Caco-2 (cell line): ENCODE measurements around the gene COPS7A. TPM values are rescaled to one million over a fixed set of nuclear protein-coding genes. Genes with fewer than 3 reads are reported as not detected.
"Not testable (repeated sequence)": the region's sequence is repeated elsewhere in the genome, so short reads cannot be mapped to it uniquely, and the experiment has no call there.

Experiments
- BruUV-seq: library from RNA; stranded (reverse); fragments of 400-500 nt; replicated peaks from 2 replicates; lab custom pipeline; 2021; lab: Mats Ljungman, UMichigan
- CTCF ChIA-PET: fragments of 300-600 bp; sonication (Branson Sonifier 250); formaldehyde crosslinking; loops from one replicate; lab custom pipeline; 2022; ENCODE audit warnings: antibody characterized with exemption; lab: Charles Lee
- POLR2A ChIA-PET: fragments of 300-600 bp; sonication (Branson Sonifier 250); formaldehyde crosslinking; loops from one replicate; lab custom pipeline; 2022; ENCODE audit warnings: antibody characterized with exemption; lab: Charles Lee
- DNase-seq, 2 experiments: peaks; one replicate each; pipeline versions ENCODE4 v3.0.0 to v3.0.0-alpha.2; 2020 to 2022
- H3K27me3 ChIP-seq: replicated peaks from 2 replicates; pipeline ENCODE4 v1.6.0; 2011; ENCODE audit warnings: low read length; ENCODE audit not compliant: control insufficient read depth, insufficient read depth
- H3K36me3 ChIP-seq: 2 replicates; pipeline ENCODE4 v1.5.1; 2011; ENCODE audit warnings: low read length; ENCODE audit not compliant: control insufficient read depth, insufficient read depth
- H3K4me1 ChIP-seq: fragments of 250-450 bp; sonication (Bioruptor Pico); 2 replicates; pipeline ENCODE4 v1.5.1; 2020; ENCODE audit warnings: mild to moderate bottlenecking
- H3K4me3 ChIP-seq: 2 replicates; pipeline ENCODE4 v1.5.1; 2011; ENCODE audit warnings: low read depth, mild to moderate bottlenecking, control low read depth, low read length
- H3K9me3 ChIP-seq: fragments of 250-450 bp; sonication (Bioruptor Pico); 2 replicates; pipeline ENCODE4 v1.5.1; 2020; ENCODE audit warnings: mild to moderate bottlenecking, moderate library complexity
- H3K27ac Mint-ChIP-seq: one replicate; pipeline ENCODE4 v1.8.0; 2022; ENCODE audit warnings: mixed read lengths; ENCODE audit not compliant: unreplicated experiment
- H3K27me3 Mint-ChIP-seq: one replicate; pipeline ENCODE4 v1.8.0; 2022; ENCODE audit warnings: mixed read lengths; ENCODE audit not compliant: insufficient read depth, unreplicated experiment
- H3K36me3 Mint-ChIP-seq: one replicate; pipeline ENCODE4 v1.8.0; 2022; ENCODE audit warnings: mild to moderate bottlenecking, mixed read lengths; ENCODE audit not compliant: insufficient read depth, unreplicated experiment
- H3K4me1 Mint-ChIP-seq: one replicate; pipeline ENCODE4 v1.8.0; 2022; ENCODE audit warnings: low read depth, mixed read lengths; ENCODE audit not compliant: unreplicated experiment
- H3K4me3 Mint-ChIP-seq: one replicate; pipeline ENCODE4 v1.8.0; 2022; ENCODE audit warnings: mild to moderate bottlenecking, moderate library complexity, mixed read lengths; ENCODE audit not compliant: unreplicated experiment
- H3K9me3 Mint-ChIP-seq: one replicate; pipeline ENCODE4 v1.8.0; 2022; ENCODE audit warnings: mixed read lengths; ENCODE audit not compliant: unreplicated experiment
- intact Hi-C: fragments of 100-400 bp; cut with micrococcal nuclease; formaldehyde crosslinking; loops from one replicate; pipeline ENCODE4 v1.10.0; 2022; ENCODE audit not compliant: unreplicated experiment
- total RNA-seq: library from RNA; stranded (reverse); gene quantifications from 2 replicates; pipeline ENCODE4 v1.2.3, GENCODE V29; 2022
- TF ChIP-seq, protein P1 (sequence below), 2 experiments: fragments of 200-600 bp in 1 of 2; IDR thresholded peaks; 1 replicate in 1 of 2; 2 replicates in 1 of 2; pipeline versions ENCODE4 v1.5.1 to v1.8.0; 2011 to 2022; ENCODE audit warnings: antibody characterized with exemption in 1 of 2, control low read depth in 1 of 2, inconsistent platforms in 1 of 2, low read depth in 1 of 2, low read length in 1 of 2, mild to moderate bottlenecking in 1 of 2, moderate library complexity in 1 of 2; ENCODE audit not compliant: insufficient read depth in 1 of 2, severe bottlenecking in 1 of 2, unreplicated experiment in 1 of 2

Gene COPS7A
- total RNA-seq, 1 experiment from 2014 or later: 56.8 TPM

DNA sequence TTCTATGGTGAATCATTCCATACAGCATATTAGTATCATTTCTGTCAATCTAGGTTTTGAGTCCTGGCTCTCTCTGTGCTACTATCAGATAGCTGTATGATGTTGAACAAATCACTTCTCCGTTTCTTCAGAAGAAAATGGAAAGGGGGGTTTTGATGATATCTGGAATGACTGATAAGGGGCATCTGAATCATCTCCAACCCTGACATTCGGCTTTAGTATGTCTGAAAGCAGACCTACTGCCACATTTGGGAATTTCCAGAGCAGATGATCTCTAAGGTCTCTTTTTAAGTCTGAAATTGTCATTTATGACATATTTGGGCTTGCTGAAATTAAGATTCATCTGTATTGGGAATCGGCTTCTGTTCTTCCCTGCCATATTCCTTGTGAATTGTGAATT, 19.0 kb downstream of the COPS7A start:
- ChIA-PET CTCF (interaction anchor here (0.9 to 1.4 kb wide), 2 partner anchors 10 to 93 kb away, joined by 3 to 6 read pairs; partner anchors contain the start of gene MLF2), POLR2A (interaction anchor here (2.1 kb wide), 1 partner anchor 10 kb away, joined by 7 read pairs; the partner anchor contains the start of gene MLF2)
- Mint-ChIP-seq H3K4me3 (no peak overlapping the region), H3K27ac (no peak overlapping the region), H3K4me1 (peaks cover 10% of the 10 kb centered on the region), H3K27me3 (no peaks in the 10 kb centered on the region), H3K9me3 (no peaks in the 10 kb centered on the region), H3K36me3 (peaks cover 26% of the 10 kb centered on the region)
- DNase-seq: no peak
- intact Hi-C loops: no loop called here
- no TSS peak for BruUV-seq
- peaks cover 7% of the 10 kb centered on the region for H3K4me1 ChIP-seq
- no peaks in the 10 kb centered on the region for H3K9me3 ChIP-seq
- no peaks in the 10 kb centered on the region for H3K27me3 ChIP-seq
- no peak overlapping the region for H3K4me3 ChIP-seq
- TF ChIP-seq, protein P1, sequence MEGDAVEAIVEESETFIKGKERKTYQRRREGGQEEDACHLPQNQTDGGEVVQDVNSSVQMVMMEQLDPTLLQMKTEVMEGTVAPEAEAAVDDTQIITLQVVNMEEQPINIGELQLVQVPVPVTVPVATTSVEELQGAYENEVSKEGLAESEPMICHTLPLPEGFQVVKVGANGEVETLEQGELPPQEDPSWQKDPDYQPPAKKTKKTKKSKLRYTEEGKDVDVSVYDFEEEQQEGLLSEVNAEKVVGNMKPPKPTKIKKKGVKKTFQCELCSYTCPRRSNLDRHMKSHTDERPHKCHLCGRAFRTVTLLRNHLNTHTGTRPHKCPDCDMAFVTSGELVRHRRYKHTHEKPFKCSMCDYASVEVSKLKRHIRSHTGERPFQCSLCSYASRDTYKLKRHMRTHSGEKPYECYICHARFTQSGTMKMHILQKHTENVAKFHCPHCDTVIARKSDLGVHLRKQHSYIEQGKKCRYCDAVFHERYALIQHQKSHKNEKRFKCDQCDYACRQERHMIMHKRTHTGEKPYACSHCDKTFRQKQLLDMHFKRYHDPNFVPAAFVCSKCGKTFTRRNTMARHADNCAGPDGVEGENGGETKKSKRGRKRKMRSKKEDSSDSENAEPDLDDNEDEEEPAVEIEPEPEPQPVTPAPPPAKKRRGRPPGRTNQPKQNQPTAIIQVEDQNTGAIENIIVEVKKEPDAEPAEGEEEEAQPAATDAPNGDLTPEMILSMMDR (IDR thresholded peaks at IDR 0.05; ENCODE audit: insufficient read depth in 1 of 2, low read depth in 1 of 2, low read length in 1 of 2, severe bottlenecking in 1 of 2, unreplicated experiment in 1 of 2): no peak
- peaks cover 1% of the 10 kb centered on the region; the same call in 1 of the 2 replicates for H3K36me3 ChIP-seq

DNA sequence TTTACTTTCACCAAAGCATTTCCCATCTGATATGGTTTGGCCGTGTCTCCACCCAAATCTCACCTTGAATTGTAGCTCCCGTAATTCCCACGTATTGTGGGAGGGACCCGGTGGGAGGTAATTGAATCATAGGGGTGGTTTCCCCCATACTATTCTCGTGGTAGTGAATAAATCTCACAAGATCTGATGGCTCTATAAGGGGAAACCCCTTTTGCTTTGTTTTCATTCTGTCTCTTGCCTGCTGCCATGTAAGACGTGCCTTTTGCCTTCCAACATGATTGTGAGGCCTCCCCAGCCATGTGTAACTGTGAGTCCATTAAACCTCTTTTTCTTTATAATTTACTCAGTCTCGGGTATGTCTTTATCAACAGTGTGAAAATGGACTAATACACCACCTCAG, 19.5 kb downstream of the COPS7A start:
- intact Hi-C loops, H3K27me3 ChIP-seq, H3K4me1 ChIP-seq, H3K36me3 ChIP-seq, H3K4me3 ChIP-seq, BruUV-seq, H3K9me3 ChIP-seq, H3K4me3 Mint-ChIP-seq, H3K9me3 Mint-ChIP-seq, H3K4me1 Mint-ChIP-seq, DNase-seq, H3K27ac Mint-ChIP-seq, H3K27me3 Mint-ChIP-seq: not testable (repeated sequence)
- ChIA-PET POLR2A (interaction anchor here (2.1 kb wide), 1 partner anchor 9 kb away, joined by 7 read pairs; the partner anchor contains the start of gene MLF2), CTCF (interaction anchor here (0.9 to 1.4 kb wide), 2 partner anchors 9 to 92 kb away, joined by 3 to 6 read pairs; partner anchors contain the start of gene MLF2)
- peaks cover 31% of the 10 kb centered on the region for H3K36me3 Mint-ChIP-seq

DNA sequence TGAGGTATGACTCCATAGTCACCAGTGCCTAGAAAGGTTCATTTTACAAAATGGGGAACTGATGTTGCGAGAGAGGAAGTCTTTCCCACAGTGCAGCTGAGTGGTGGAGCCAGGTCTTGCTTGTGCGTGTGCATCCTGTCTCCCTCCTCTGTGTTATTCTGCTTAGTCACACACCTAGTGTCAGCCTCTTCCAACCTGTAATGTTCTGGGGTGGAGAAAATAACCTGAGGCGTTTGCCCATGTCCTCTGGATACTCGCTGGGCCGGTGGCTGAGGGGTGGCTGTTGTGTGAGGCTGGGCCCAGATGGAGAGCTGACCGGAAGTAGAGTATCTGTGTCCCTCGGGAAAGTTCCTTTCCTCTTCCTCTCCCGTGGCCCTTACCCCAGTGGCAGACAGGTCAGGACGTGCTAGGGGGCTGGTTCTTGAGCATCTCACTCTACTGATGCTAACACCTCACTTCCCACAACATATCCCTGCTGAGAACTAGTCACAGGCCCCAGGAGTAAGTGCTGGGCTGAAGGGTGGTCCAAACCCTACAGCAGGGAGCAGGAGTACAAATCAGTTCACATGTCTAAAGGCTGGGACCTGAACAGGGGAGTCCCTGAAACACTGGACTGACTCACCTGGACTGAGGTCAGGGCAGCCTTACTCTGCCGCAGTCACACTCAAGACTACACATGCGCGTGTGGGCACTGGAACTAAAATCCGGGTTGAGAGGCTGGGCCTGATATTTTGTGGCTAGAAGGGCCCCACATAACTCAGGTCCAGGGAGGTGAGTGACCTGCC, 22.1 kb downstream of the COPS7A start:
- intact Hi-C loops: no loop called here
- H3K4me1 ChIP-seq: peaks cover 7% of the 10 kb centered on the region
- peaks cover 10% of the 10 kb centered on the region for H3K4me1 Mint-ChIP-seq
- ChIA-PET CTCF (interaction anchor here (1.2 to 1.5 kb wide), 2 partner anchors 21 to 192 kb away, joined by 3 read pairs; no protein-coding TSS in a partner anchor), POLR2A (interaction anchor here (0.5 kb wide), 1 partner anchor 369 kb away, joined by 3 read pairs; no protein-coding TSS in a partner anchor)
- no peak for DNase-seq
- no peak overlapping the region for H3K4me3 Mint-ChIP-seq
- H3K9me3 Mint-ChIP-seq: no peaks in the 10 kb centered on the region
- TF ChIP-seq, protein P1 (IDR thresholded peaks at IDR 0.05; ENCODE audit: insufficient read depth in 1 of 2, low read depth in 1 of 2, low read length in 1 of 2, severe bottlenecking in 1 of 2, unreplicated experiment in 1 of 2): no peak
- no peak overlapping the region for H3K4me3 ChIP-seq
- H3K9me3 ChIP-seq: no peaks in the 10 kb centered on the region
- H3K27me3 Mint-ChIP-seq: no peaks in the 10 kb centered on the region
- no TSS peak for BruUV-seq
- peaks cover 57% of the 10 kb centered on the region for H3K36me3 Mint-ChIP-seq
- no peaks in the 10 kb centered on the region for H3K27me3 ChIP-seq
- no peak overlapping the region for H3K27ac Mint-ChIP-seq
- peaks cover 7% of the 10 kb centered on the region for H3K36me3 ChIP-seq
